Neural progenitor cell (in vitro differentiated cells): ENCODE data around the gene NSMCE1.

Experiments
- EZH2phosphoT487 ChIP-seq: fragments of 200-600 bp; sonication (generic); IDR thresholded peaks from 2 replicates; pipeline ENCODE4 v1.6.1; 2017; ENCODE audit warnings: antibody characterized with exemption
- TF ChIP-seq, protein P1 (sequence below): fragments of 200-600 bp; sonication (generic); IDR thresholded peaks from 2 replicates; pipeline ENCODE4 v1.5.1; 2017; ENCODE audit warnings: antibody characterized with exemption, mild to moderate bottlenecking

DNA sequence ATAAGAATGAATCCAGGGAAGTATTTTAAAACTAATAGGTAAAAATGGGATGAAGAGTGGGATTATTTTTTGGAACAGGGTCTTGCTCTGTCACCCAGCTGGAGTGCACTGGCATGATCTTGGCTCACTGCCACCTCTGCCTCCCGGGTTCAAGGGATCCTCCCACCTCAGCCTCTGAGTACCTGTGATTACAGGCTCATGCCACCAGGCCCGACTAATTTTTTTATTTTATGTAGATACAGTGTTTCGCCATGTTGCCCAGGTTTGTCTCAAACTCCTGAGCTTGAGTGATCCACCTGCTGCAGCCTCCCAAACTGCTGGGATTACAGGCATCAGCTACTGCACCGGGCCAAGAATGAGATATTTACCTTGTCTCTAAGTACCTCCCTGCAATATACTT is 22.1 kb downstream of the NSMCE1 start:
- TF ChIP-seq, protein P1, sequence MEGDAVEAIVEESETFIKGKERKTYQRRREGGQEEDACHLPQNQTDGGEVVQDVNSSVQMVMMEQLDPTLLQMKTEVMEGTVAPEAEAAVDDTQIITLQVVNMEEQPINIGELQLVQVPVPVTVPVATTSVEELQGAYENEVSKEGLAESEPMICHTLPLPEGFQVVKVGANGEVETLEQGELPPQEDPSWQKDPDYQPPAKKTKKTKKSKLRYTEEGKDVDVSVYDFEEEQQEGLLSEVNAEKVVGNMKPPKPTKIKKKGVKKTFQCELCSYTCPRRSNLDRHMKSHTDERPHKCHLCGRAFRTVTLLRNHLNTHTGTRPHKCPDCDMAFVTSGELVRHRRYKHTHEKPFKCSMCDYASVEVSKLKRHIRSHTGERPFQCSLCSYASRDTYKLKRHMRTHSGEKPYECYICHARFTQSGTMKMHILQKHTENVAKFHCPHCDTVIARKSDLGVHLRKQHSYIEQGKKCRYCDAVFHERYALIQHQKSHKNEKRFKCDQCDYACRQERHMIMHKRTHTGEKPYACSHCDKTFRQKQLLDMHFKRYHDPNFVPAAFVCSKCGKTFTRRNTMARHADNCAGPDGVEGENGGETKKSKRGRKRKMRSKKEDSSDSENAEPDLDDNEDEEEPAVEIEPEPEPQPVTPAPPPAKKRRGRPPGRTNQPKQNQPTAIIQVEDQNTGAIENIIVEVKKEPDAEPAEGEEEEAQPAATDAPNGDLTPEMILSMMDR = no peak
- no peak for TF ChIP-seq EZH2phosphoT487
